SK-N-SH (cell line): ENCODE data around the gene CHRNB1. TPM values are rescaled to one million over a fixed set of nuclear protein-coding genes. Genes with fewer than 3 reads are reported as not detected.
A peak's percentile ranks its signal among the peaks of the same experiment; 100 is the strongest.

ENCODE experiments used
- CTCF ChIA-PET: fragments of 300-600, 350-600 bp; formaldehyde crosslinking; extraction: SDS; loops from one replicate; lab custom pipeline; 2021; lab: Yijun Ruan, JAX
- POLR2A ChIA-PET: fragments of 350-600 bp; sonication (Branson Sonifier 250); formaldehyde crosslinking; extraction: SDS; loops from one replicate; lab custom pipeline; 2020; ENCODE audit warnings: antibody characterized with exemption, inconsistent platforms; lab: Yijun Ruan, JAX
- DNase-seq: peaks from one replicate; pipeline ENCODE4 v3.0.0; 2012
- H2AFZ ChIP-seq: fragments of 200-600 bp; sonication (generic); 2 replicates; pipeline ENCODE4 v1.8.1; 2016; ENCODE audit warnings: antibody characterized with exemption, mild to moderate bottlenecking, low read depth
- H3F3A ChIP-seq: fragments of 200-600 bp; sonication (generic); replicated peaks from 2 replicates; pipeline ENCODE3; 2016; ENCODE audit warnings: antibody characterized with exemption, mild to moderate bottlenecking; ENCODE audit not compliant: insufficient read depth
- H3K27ac ChIP-seq, 2 experiments: fragments of 200-500 bp in 1 of 2; fragments of 200-600 bp in 1 of 2; sonication (Bioruptor generic) in 1 of 2; sonication (generic), shearing (Covaris generic) in 1 of 2; 2 replicates each; pipeline versions ENCODE4 v1.5.1 to v1.6.1; 2014 to 2016; ENCODE audit warnings: low read depth in 2 of 2, inconsistent platforms in 1 of 2, low read length in 1 of 2, mild to moderate bottlenecking in 1 of 2, mixed read lengths in 1 of 2
- H3K27me3 ChIP-seq: fragments of 200-600 bp; sonication (generic), shearing (Covaris generic); 2 replicates; pipeline ENCODE4 v1.6.1; 2016; ENCODE audit warnings: mixed run types; ENCODE audit not compliant: insufficient read depth
- H3K36me3 ChIP-seq, 2 experiments: fragments of 200-500 bp in 1 of 2; fragments of 200-600 bp in 1 of 2; sonication (Bioruptor generic) in 1 of 2; sonication (generic) in 1 of 2; replicated peaks in 1 of 2; 2 replicates each; pipeline versions ENCODE3 to v1.5.1; 2014 to 2016; ENCODE audit warnings: low read length in 1 of 2, mild to moderate bottlenecking in 1 of 2; ENCODE audit not compliant: insufficient read depth in 2 of 2, control insufficient read depth in 1 of 2
- H3K4me1 ChIP-seq, 2 experiments: fragments of 200-500 bp in 1 of 2; fragments of 200-600 bp in 1 of 2; sonication (Bioruptor generic) in 1 of 2; sonication (generic), shearing (Covaris generic) in 1 of 2; 2 replicates each; pipeline versions ENCODE4 v1.5.1 to v1.6.1; 2014 to 2016; ENCODE audit warnings: low read depth in 1 of 2, low read length in 1 of 2, mixed run types in 1 of 2; ENCODE audit not compliant: insufficient read depth in 2 of 2, control insufficient read depth in 1 of 2
- H3K4me2 ChIP-seq: fragments of 200-600 bp; sonication (generic), shearing (Covaris generic); 2 replicates; pipeline ENCODE4 v1.6.1; 2017; ENCODE audit warnings: mixed run types
- H3K4me3 ChIP-seq, 2 experiments: fragments of 200-500 bp in 1 of 2; fragments of 200-600 bp in 1 of 2; sonication (Bioruptor generic) in 1 of 2; sonication (generic), shearing (Covaris generic) in 1 of 2; 2 replicates each; pipeline versions ENCODE4 v1.5.1 to v1.8.1; 2014 to 2016; ENCODE audit warnings: low read depth in 2 of 2, inconsistent platforms in 1 of 2, low read length in 1 of 2, mild to moderate bottlenecking in 1 of 2, mixed read lengths in 1 of 2, moderate library complexity in 1 of 2
- H3K79me2 ChIP-seq: fragments of 200-600 bp; sonication (generic); 2 replicates; pipeline ENCODE4 v1.8.1; 2017; ENCODE audit warnings: mild to moderate bottlenecking; ENCODE audit not compliant: insufficient read depth
- H3K9ac ChIP-seq: fragments of 200-600 bp; sonication (generic); 2 replicates; pipeline ENCODE4 v1.6.1; 2017; ENCODE audit warnings: mixed run types
- H3K9me2 ChIP-seq: fragments of 200-600 bp; sonication (generic); 2 replicates; pipeline ENCODE4 v1.6.1; 2017; ENCODE audit warnings: mixed run types
- H3K9me3 ChIP-seq: fragments of 200-600 bp; sonication (generic); 2 replicates; pipeline ENCODE4 v1.6.1; 2017; ENCODE audit warnings: mixed run types, mild to moderate bottlenecking, moderate library complexity
- H4K20me1 ChIP-seq: fragments of 200-600 bp; sonication (generic); 2 replicates; pipeline ENCODE4 v1.6.1; 2017; ENCODE audit warnings: mild to moderate bottlenecking, mixed run types; ENCODE audit not compliant: insufficient read depth
- EP300 ChIP-seq, 2 experiments: IDR thresholded peaks; 2 replicates each; pipeline versions ENCODE4 v1.4.0 to v1.6.1; 2012; ENCODE audit warnings: borderline replicate concordance in 1 of 2, low read depth in 1 of 2, low read length in 1 of 2
- EZH2phosphoT487 ChIP-seq: fragments of 200-600 bp; sonication (generic); IDR thresholded peaks from 2 replicates; pipeline ENCODE4 v1.6.1; 2017; ENCODE audit warnings: low read depth, mixed run types, mild to moderate bottlenecking, antibody characterized with exemption, moderate library complexity, borderline replicate concordance
- FOXM1 ChIP-seq: IDR thresholded peaks from 2 replicates; pipeline ENCODE4 v1.4.0; 2012; ENCODE audit warnings: low read depth, mild to moderate bottlenecking
- GATA2 ChIP-seq: sonication (generic); formaldehyde crosslinking; IDR thresholded peaks from 2 replicates; pipeline ENCODE4 v1.5.0; 2020; ENCODE audit warnings: mild to moderate bottlenecking, missing genetic modification reagents
- IRF3 ChIP-seq: fragments of 150-350 bp; IDR thresholded peaks from 2 replicates; pipeline ENCODE4 v1.6.1; 2016; ENCODE audit warnings: mild to moderate bottlenecking, low read depth, low read length
- MEF2A ChIP-seq: IDR thresholded peaks from 2 replicates; pipeline ENCODE4 v1.4.0; 2012; ENCODE audit warnings: low read depth, borderline replicate concordance
- POLR2AphosphoS5 ChIP-seq: IDR thresholded peaks from 2 replicates; pipeline ENCODE4 v1.6.1; 2012; ENCODE audit warnings: low read depth, low read length
- RAD21 ChIP-seq: IDR thresholded peaks from 2 replicates; pipeline ENCODE4 v1.6.1; 2012; ENCODE audit warnings: mild to moderate bottlenecking, low read length
- RFX5 ChIP-seq: IDR thresholded peaks from 2 replicates; pipeline ENCODE4 v1.6.1; 2012; ENCODE audit warnings: mild to moderate bottlenecking, improper control_type of control experiment, low read length
- RXRA ChIP-seq: IDR thresholded peaks from 2 replicates; pipeline ENCODE4 v1.4.0; 2012; ENCODE audit warnings: low read depth, mild to moderate bottlenecking, borderline replicate concordance
- TAF1 ChIP-seq: IDR thresholded peaks from 2 replicates; pipeline ENCODE4 v1.6.1; 2012; ENCODE audit warnings: low read depth, mild to moderate bottlenecking, low read length, moderate library complexity, borderline replicate concordance
- TEAD4 ChIP-seq: IDR thresholded peaks from 2 replicates; pipeline ENCODE4 v1.4.0; 2012; ENCODE audit warnings: mild to moderate bottlenecking, borderline replicate concordance; ENCODE audit not compliant: insufficient read depth
- WGBS: methylation state at CpG from one replicate; pipeline ENCODE4 v1.1.6; 2017; ENCODE audit warnings: low lambda C conversion rate; 5-methylcytosine and 5-hydroxymethylcytosine counted together
- polyA plus RNA-seq, 3 experiments: library from polyadenylated mRNA; depleted of rRNA; stranded (reverse); fragments of >200 nt; gene quantifications; 2 replicates each; pipeline ENCODE4 v1.2.3, GENCODE V29; 2012
- TF ChIP-seq, protein P1 (sequence below): fragments of 200-600 bp; sonication (generic); IDR thresholded peaks from 2 replicates; pipeline ENCODE4 v1.6.1; 2017; ENCODE audit warnings: antibody characterized with exemption, mild to moderate bottlenecking, moderate library complexity

Gene CHRNB1
- polyA plus RNA-seq, 1 of the 3 experiments (the other 2 are of a cell fraction): 26.8 TPM

GRCh38 chr17:7502987-7503386 lies 58.1 kb downstream of the CHRNB1 start:
- H3K79me2 ChIP-seq: peaks cover 9% of the 10 kb centered on the region
- no peak overlapping the region for H3K27ac ChIP-seq
- 94% methylated on average over 14 of the region's 14 CpGs for WGBS
- POLR2A ChIA-PET: no interaction called here
- TF ChIP-seq MEF2A: no peak
- TF ChIP-seq, protein P1, sequence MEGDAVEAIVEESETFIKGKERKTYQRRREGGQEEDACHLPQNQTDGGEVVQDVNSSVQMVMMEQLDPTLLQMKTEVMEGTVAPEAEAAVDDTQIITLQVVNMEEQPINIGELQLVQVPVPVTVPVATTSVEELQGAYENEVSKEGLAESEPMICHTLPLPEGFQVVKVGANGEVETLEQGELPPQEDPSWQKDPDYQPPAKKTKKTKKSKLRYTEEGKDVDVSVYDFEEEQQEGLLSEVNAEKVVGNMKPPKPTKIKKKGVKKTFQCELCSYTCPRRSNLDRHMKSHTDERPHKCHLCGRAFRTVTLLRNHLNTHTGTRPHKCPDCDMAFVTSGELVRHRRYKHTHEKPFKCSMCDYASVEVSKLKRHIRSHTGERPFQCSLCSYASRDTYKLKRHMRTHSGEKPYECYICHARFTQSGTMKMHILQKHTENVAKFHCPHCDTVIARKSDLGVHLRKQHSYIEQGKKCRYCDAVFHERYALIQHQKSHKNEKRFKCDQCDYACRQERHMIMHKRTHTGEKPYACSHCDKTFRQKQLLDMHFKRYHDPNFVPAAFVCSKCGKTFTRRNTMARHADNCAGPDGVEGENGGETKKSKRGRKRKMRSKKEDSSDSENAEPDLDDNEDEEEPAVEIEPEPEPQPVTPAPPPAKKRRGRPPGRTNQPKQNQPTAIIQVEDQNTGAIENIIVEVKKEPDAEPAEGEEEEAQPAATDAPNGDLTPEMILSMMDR: peak; percentile 39
- peak; percentile 47 for TF ChIP-seq RAD21
- TF ChIP-seq EP300 (IDR thresholded peaks at IDR 0.05; ENCODE audit: borderline replicate concordance in 1 of 2, low read depth in 1 of 2, low read length in 1 of 2): no peak
- TF ChIP-seq, all 33 proteins: peak for 2
- H2AFZ ChIP-seq: no peak overlapping the region
- CTCF ChIA-PET: interaction anchor here (0.6 to 3.2 kb wide), 9 partner anchors 9 to 147 kb away, joined by 3 to 15 read pairs (median 5); partner anchors contain the start of gene PLSCR3
- no peak overlapping the region for H3K4me3 ChIP-seq
- H3K4me1 ChIP-seq: no peaks in the 10 kb centered on the region
- H3K9me2 ChIP-seq: no peaks in the 10 kb centered on the region
- no peak for DNase-seq
- peaks cover 62 to 66% of the 10 kb centered on the region in 2 experiments for H3K36me3 ChIP-seq
- no peak overlapping the region for H3K4me2 ChIP-seq
- H3K27me3 ChIP-seq: no peaks in the 10 kb centered on the region
- peaks cover 5% of the 10 kb centered on the region for H3F3A ChIP-seq
- no peaks in the 10 kb centered on the region for H4K20me1 ChIP-seq
- H3K9ac ChIP-seq: no peak overlapping the region
- H3K9me3 ChIP-seq: no peaks in the 10 kb centered on the region

DNA sequence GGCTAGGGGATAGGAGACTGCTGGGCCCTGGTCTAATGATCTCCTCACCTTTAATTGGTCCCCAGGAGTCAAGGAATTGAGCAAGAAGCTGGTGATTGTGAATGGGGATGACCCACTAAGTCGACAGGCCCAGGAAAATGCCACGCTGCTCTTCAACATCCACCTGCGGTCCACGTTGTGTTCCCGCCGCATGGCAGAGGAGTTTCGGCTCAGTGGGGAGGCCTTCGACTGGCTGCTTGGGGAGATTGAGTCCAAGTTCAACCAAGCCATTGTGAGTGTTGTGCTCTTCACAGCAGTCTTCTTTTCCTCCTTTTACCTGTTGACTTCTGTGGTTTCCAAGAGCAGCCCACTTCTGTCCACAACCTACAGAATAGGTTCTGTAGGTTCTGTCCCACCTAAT lies 58.7 kb downstream of the CHRNB1 start:
- H3K4me2 ChIP-seq: no peak overlapping the region
- no peaks in the 10 kb centered on the region for H3K4me1 ChIP-seq
- H2AFZ ChIP-seq: no peak overlapping the region
- peaks cover 5% of the 10 kb centered on the region for H3F3A ChIP-seq
- H3K36me3 ChIP-seq: peaks cover 61 to 66% of the 10 kb centered on the region in 2 experiments
- no peak for TF ChIP-seq POLR2AphosphoS5
- TF ChIP-seq FOXM1: no peak
- no peak for TF ChIP-seq EZH2phosphoT487
- no peak for TF ChIP-seq RXRA
- TF ChIP-seq RFX5: no peak
- TF ChIP-seq GATA2 (CRISPR knock-in tag): no peak
- no peak for TF ChIP-seq IRF3
- TF ChIP-seq EP300 (IDR thresholded peaks at IDR 0.05; ENCODE audit: borderline replicate concordance in 1 of 2, low read depth in 1 of 2, low read length in 1 of 2): no peak
- TF ChIP-seq TEAD4: no peak
- TF ChIP-seq TAF1: no peak
- TF ChIP-seq, all 33 proteins: peak for 0
- no peak for DNase-seq
- H3K79me2 ChIP-seq: peaks cover 9% of the 10 kb centered on the region
- ChIA-PET CTCF (interaction anchor here (1.3 to 3.2 kb wide), 5 partner anchors 10 to 67 kb away, joined by 3 to 15 read pairs (median 5); no protein-coding TSS in a partner anchor), POLR2A (no interaction called here)
- no peaks in the 10 kb centered on the region for H3K9me2 ChIP-seq
- no peaks in the 10 kb centered on the region for H3K9me3 ChIP-seq
- H3K27me3 ChIP-seq: no peaks in the 10 kb centered on the region
- H3K4me3 ChIP-seq: no peak overlapping the region
- 94% methylated on average over 8 of the region's 8 CpGs for WGBS
- H4K20me1 ChIP-seq: no peaks in the 10 kb centered on the region
- H3K27ac ChIP-seq: no peak overlapping the region
- H3K9ac ChIP-seq: no peak overlapping the region

Other genes with a start within 250 kb of the CHRNB1 start
- 22.1 and 30.5 TPM in 2 replicates for gene DLG4, start 225.2 kb upstream of the CHRNB1 start, polyA plus RNA-seq (2012; rRNA removed)
- 635 and 796 TPM in 2 replicates for gene ACADVL, start 225.1 kb upstream of the CHRNB1 start, polyA plus RNA-seq (2012; rRNA removed)
- gene DVL2, start 210.5 kb upstream of the CHRNB1 start, polyA plus RNA-seq (2012; rRNA removed): 6.9 and 8.3 TPM in 2 replicates
- 53.3 and 58.5 TPM in 2 replicates for gene PHF23, start 205.6 kb upstream of the CHRNB1 start, polyA plus RNA-seq (2012; rRNA removed)
- gene GABARAP, start 202.6 kb upstream of the CHRNB1 start, polyA plus RNA-seq (2012; rRNA removed): 585 and 637 TPM in 2 replicates
- gene CTDNEP1, start 193.3 kb upstream of the CHRNB1 start, polyA plus RNA-seq (2012; rRNA removed): 111 and 124 TPM in 2 replicates
- 45.4 and 52.1 TPM in 2 replicates for gene ELP5, start 192.8 kb upstream of the CHRNB1 start, polyA plus RNA-seq (2012; rRNA removed)
- gene CLDN7, start 182.6 kb upstream of the CHRNB1 start, polyA plus RNA-seq (2012; rRNA removed): 2.9 and 5.0 TPM in 2 replicates
- gene SLC2A4, start 163.3 kb upstream of the CHRNB1 start, polyA plus RNA-seq (2012; rRNA removed): 0.44 and 0.54 TPM in 2 replicates
- gene YBX2, start 150.4 kb upstream of the CHRNB1 start, polyA plus RNA-seq (2012; rRNA removed): 0.36 and 0.54 TPM in 2 replicates
- 711 and 971 TPM in 2 replicates for gene EIF5A, start 137.4 kb upstream of the CHRNB1 start, polyA plus RNA-seq (2012; rRNA removed)
- gene GPS2, start 129.7 kb upstream of the CHRNB1 start, polyA plus RNA-seq (2012; rRNA removed): 67.0 and 102 TPM in 2 replicates
- 20.7 and 22.1 TPM in 2 replicates for gene NEURL4, start 115.7 kb upstream of the CHRNB1 start, polyA plus RNA-seq (2012; rRNA removed)
- gene ACAP1, start 108.5 kb upstream of the CHRNB1 start, polyA plus RNA-seq (2012; rRNA removed): 0.71 and 6.4 TPM in 2 replicates
- gene KCTD11, start 92.9 kb upstream of the CHRNB1 start, polyA plus RNA-seq (2012; rRNA removed): 9.5 and 12.1 TPM in 2 replicates
- gene TMEM95, start 89.9 kb upstream of the CHRNB1 start, polyA plus RNA-seq (2012; rRNA removed): not detected in 2 replicates
- gene TNK1, start 64.0 kb upstream of the CHRNB1 start, polyA plus RNA-seq (2012; rRNA removed): 0.64 and 0.75 TPM in 2 replicates
- 72.0 and 95.0 TPM in 2 replicates for gene PLSCR3, start 50.5 kb upstream of the CHRNB1 start, polyA plus RNA-seq (2012; rRNA removed)
- gene TMEM256, start 41.0 kb upstream of the CHRNB1 start, polyA plus RNA-seq (2012; rRNA removed): 114 and 213 TPM in 2 replicates
- gene NLGN2, start 37.2 kb upstream of the CHRNB1 start, polyA plus RNA-seq (2012; rRNA removed): 16.8 and 29.9 TPM in 2 replicates
- not detected in 2 replicates for gene SPEM1, start 24.7 kb upstream of the CHRNB1 start, polyA plus RNA-seq (2012; rRNA removed)
- not detected in 2 replicates for gene SPEM2, start 19.4 kb upstream of the CHRNB1 start, polyA plus RNA-seq (2012; rRNA removed)
- not detected in 2 replicates for gene SPEM3, start 16.2 kb upstream of the CHRNB1 start, polyA plus RNA-seq (2012; rRNA removed)
- gene TMEM102, start 9.6 kb upstream of the CHRNB1 start, polyA plus RNA-seq (2012; rRNA removed): 6.5 and 6.6 TPM in 2 replicates
- 1.9 and 2.5 TPM in 2 replicates for gene FGF11, start 5.5 kb upstream of the CHRNB1 start, polyA plus RNA-seq (2012; rRNA removed)
- gene ZBTB4, start 34.6 kb downstream of the CHRNB1 start, polyA plus RNA-seq (2012; rRNA removed): 11.4 and 12.8 TPM in 2 replicates
- gene SLC35G6, start 36.4 kb downstream of the CHRNB1 start, polyA plus RNA-seq (2012; rRNA removed): not detected in 2 replicates
- 19.0 and 37.3 TPM in 2 replicates for gene POLR2A, start 39.3 kb downstream of the CHRNB1 start, polyA plus RNA-seq (2012; rRNA removed)
- 31.1 and 47.6 TPM in 2 replicates for gene TNFSF12, start 104.0 kb downstream of the CHRNB1 start, polyA plus RNA-seq (2012; rRNA removed)
- 1.0 and 2.1 TPM in 2 replicates for gene TNFSF13, start 113.7 kb downstream of the CHRNB1 start, polyA plus RNA-seq (2012; rRNA removed)
- gene SENP3, start 116.9 kb downstream of the CHRNB1 start, polyA plus RNA-seq (2012; rRNA removed): 80.8 and 103 TPM in 2 replicates
- 34.6 and 62.4 TPM in 2 replicates for gene CD68, start 134.6 kb downstream of the CHRNB1 start, polyA plus RNA-seq (2012; rRNA removed)
- gene MPDU1, start 138.8 kb downstream of the CHRNB1 start, polyA plus RNA-seq (2012; rRNA removed): 126 and 142 TPM in 2 replicates
- gene SOX15, start 145.0 kb downstream of the CHRNB1 start, polyA plus RNA-seq (2012; rRNA removed): 1.3 TPM in 2 replicates
- 56.4 and 62.3 TPM in 2 replicates for gene FXR2, start 169.8 kb downstream of the CHRNB1 start, polyA plus RNA-seq (2012; rRNA removed)
- 42.8 and 43.1 TPM in 2 replicates for gene SAT2, start 182.8 kb downstream of the CHRNB1 start, polyA plus RNA-seq (2012; rRNA removed)
- gene SHBG, start 185.1 kb downstream of the CHRNB1 start, polyA plus RNA-seq (2012; rRNA removed): 0.70 and 1.1 TPM in 2 replicates
- gene ATP1B2, start 205.9 kb downstream of the CHRNB1 start, polyA plus RNA-seq (2012; rRNA removed): 0.05 and 0.08 TPM in 2 replicates
- gene TP53, start 242.4 kb downstream of the CHRNB1 start, polyA plus RNA-seq (2012; rRNA removed): 47.3 and 62.6 TPM in 2 replicates
- gene WRAP53, start 243.4 kb downstream of the CHRNB1 start, polyA plus RNA-seq (2012; rRNA removed): 6.6 and 8.6 TPM in 2 replicates